B cell (primary cell): ENCODE measurements around the gene FLNA.

Source experiments
- EZH2 ChIP-seq: IDR thresholded peaks from 2 replicates; pipeline ENCODE4 v1.6.1; 2012; ENCODE audit warnings: borderline replicate concordance, low read depth, mild to moderate bottlenecking, moderate library complexity, low read length; ENCODE audit not compliant: insufficient read depth, poor library complexity, severe bottlenecking
- TF ChIP-seq, protein P1 (sequence below): fragments of 200-600 bp; IDR thresholded peaks from one replicate; pipeline ENCODE4 v1.8.0; 2022; ENCODE audit warnings: antibody characterized with exemption, mild to moderate bottlenecking

DNA sequence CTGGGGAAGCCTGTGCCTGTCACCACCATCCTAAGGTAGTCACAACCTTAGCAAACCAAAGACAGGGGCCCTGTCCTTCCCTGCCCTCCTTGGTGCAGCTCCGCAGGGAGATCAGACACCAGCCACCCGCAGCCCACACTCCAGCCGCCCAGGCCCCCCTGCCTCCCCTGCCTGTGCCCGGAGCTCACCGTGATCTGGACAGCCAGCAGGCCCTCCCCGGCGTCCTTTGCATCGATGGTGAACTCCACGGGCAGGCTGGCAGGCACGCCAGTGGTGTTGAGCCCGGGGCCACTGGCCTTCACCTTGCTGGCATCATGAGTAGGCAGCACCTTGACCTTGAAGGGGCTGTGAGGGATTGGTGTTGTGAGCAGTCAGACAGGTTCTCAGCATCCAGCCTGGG lies 16.4 kb downstream of the FLNA start:
- TF ChIP-seq, protein P1, sequence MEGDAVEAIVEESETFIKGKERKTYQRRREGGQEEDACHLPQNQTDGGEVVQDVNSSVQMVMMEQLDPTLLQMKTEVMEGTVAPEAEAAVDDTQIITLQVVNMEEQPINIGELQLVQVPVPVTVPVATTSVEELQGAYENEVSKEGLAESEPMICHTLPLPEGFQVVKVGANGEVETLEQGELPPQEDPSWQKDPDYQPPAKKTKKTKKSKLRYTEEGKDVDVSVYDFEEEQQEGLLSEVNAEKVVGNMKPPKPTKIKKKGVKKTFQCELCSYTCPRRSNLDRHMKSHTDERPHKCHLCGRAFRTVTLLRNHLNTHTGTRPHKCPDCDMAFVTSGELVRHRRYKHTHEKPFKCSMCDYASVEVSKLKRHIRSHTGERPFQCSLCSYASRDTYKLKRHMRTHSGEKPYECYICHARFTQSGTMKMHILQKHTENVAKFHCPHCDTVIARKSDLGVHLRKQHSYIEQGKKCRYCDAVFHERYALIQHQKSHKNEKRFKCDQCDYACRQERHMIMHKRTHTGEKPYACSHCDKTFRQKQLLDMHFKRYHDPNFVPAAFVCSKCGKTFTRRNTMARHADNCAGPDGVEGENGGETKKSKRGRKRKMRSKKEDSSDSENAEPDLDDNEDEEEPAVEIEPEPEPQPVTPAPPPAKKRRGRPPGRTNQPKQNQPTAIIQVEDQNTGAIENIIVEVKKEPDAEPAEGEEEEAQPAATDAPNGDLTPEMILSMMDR = no peak
- TF ChIP-seq EZH2 = no peak
